ENCODE measurements around the gene KLHL34.

The KLHL34 gene

DNA sequence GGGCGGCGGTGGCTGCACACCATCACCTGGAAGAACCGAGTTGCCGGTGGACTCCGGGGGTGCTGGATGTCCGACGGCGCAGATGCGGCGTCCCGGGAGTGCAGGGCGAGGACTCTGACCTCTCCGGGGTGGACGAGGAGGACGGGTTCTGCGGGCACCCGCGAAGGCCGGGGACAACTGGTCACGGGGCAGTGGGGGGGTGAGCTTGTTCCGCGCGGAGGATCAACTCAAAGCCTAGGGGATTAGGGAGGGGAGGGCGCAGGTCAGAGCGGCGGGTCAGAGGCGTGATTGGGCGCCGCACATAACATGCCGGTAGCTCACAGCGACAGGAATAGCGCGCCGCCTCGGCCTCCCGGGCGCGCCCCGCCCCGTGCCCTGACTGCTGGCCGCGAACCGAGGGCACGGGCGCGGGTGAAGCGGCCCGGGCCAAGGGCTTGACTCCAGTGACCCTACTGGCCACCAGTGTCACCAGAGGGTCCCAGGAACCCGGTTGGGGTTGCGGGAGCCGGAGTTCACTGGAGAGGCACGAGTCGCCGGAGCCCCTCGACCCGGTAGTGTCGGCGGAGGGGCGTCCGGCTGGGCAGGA, at the start of gene KLHL34:
Gene KLHL34, minus strand, starts transcription at position 179 of the 586 bp plus-strand sequence. CDS start 542 bp downstream, outside the sequence.
- no peak for DNase-seq (ENCODE audit: low read depth in 4 of 4, low spot score in 1 of 4)

- DNase-seq (ENCODE audit: low read depth in 4 of 4, low spot score in 1 of 4) = no peak
These were observed 47.1 kb upstream of the KLHL34 start for GRCh38 chrX:21705225-21705624.

- no peak for DNase-seq (ENCODE audit: low read depth in 4 of 4, low spot score in 1 of 4)
These were observed 44.6 kb upstream of the KLHL34 start for GRCh38 chrX:21702725-21703124.

DNA sequence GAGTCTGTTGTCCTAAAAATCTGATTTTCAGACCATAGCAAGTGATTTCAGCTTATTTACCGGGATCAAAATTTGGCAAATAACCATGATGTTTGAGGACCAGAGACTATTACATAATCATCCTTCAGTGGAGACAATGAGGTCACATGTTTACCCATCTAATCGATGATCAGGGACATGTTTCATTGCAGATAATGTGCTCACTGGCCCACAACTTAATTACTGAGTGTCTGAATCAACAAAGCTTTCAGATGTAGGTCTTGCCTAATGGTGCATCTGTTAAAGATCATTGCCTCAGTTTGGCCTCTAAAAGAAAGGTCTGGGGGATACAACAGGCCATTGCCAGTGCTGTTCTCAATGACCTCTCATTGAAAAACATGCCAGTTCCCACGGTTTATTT, 42.8 kb upstream of the KLHL34 start:
- no peak for DNase-seq (ENCODE audit: low read depth in 4 of 4, low spot score in 1 of 4)

GRCh38 chrX:21700275-21700674, 42.1 kb upstream of the KLHL34 start:
- no peak for DNase-seq (ENCODE audit: low read depth in 4 of 4, low spot score in 1 of 4)

DNA sequence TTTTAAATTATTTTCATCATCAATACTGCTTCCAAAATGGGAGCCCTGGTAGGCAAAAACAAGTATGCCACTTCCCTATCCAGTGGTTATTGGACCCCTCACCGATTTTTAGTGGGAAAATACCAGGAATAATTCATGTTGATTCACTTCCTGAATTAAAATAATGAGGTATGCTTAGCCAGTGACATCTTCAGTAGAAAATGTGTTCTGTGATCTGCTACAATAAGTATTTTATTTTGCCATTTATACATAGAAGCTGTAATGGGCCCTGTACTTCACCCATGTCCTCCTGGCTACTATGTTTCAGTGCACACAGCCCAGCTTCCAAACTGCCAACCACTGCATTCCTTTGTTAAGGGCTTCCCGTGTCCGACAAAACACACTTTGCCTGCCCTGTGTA, 41.0 kb upstream of the KLHL34 start:
- no peak for DNase-seq (ENCODE audit: low read depth in 4 of 4, low spot score in 1 of 4)

DNA sequence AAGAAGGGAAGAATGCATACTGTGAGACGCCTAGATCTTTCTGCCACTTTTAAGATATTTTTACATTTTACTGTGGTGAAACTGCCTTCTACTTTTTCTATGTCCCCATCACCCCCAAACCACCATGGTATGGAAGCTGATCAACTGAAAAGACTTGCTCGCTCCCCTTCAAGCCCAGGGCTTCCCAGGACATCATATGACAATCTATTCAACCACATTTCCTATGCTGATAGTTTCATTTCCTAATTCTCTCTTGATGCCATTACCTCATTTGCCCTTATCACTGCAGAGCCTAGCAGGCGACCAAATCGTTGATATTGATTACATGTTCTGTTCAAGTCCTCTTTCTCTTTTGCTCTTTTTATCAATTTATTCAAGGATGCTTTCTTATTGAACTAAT, 40.1 kb upstream of the KLHL34 start:
- no peak for DNase-seq (ENCODE audit: low read depth in 4 of 4, low spot score in 1 of 4)

DNA sequence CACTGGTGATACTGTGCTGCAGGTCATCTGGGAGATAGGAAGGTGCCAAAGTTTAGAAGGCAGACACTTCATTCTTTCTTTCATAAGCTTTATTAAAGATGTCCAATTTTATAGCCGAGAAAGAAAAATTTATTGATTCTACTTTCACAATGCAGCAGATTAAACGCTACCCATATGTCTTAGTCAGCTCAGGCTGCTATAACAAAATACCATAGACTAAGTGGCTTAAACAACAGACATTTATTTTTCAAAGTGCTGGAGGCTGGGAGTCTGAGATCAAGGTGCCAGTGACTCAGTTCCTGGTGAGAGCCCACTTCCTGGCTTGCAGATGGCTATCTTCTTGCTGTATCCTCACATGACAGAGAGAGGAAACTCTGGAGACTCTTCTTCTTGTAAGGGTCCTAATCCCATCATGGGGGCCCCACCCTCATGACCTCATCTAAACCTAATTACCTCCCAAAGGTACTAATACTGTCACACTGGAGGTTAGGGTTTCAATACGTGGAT, 33.4 kb upstream of the KLHL34 start:
- no peak for DNase-seq (ENCODE audit: low read depth in 4 of 4, low spot score in 1 of 4)

DNA sequence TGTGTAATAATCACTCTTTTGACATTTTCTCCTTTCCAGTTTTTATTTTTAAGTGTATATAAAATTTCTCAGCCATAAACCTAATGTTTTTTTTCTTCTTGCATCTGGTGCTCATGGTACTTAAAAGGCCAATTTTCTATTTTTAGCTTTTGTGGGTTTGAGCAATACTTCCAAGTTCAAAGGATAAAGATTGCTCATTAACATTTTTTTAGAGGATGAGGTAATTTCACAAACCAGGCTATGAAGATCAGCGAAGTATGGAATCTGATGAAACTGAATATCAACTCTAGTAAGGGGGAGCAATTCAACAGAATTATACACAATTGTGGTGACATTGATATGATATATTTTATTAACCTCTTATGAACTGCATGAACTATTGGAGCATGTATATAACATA, 25.8 kb upstream of the KLHL34 start:
- no peak for DNase-seq (ENCODE audit: low read depth in 4 of 4, low spot score in 1 of 4)

DNA sequence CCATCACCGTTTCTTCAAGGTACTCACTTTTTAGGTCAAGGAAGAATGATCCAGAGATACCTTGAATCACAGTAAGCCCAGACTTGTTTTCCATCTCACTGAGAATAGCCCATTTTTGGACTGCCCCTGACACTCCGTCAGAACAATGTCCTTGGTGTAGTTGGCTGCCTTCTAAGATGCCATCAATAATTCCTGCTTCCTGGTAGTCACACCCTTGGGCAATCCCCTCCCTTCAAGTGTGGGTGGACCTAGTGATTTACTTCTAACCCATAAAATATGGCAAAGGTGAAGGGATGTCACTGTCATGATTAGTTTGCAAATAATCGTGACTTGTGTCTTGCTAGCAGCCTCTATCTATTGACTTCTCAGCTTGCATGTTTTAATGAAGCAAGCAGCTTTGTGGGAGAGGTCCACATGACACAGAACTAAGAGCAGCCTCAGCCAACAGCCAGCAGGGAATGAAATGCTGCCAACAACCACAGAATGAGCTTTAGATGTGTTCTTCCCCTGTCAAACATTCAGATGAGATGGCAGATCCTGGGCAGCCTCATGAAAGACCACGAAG, 20.0 kb upstream of the KLHL34 start:
- no peak for DNase-seq (ENCODE audit: low read depth in 4 of 4, low spot score in 1 of 4)

DNA sequence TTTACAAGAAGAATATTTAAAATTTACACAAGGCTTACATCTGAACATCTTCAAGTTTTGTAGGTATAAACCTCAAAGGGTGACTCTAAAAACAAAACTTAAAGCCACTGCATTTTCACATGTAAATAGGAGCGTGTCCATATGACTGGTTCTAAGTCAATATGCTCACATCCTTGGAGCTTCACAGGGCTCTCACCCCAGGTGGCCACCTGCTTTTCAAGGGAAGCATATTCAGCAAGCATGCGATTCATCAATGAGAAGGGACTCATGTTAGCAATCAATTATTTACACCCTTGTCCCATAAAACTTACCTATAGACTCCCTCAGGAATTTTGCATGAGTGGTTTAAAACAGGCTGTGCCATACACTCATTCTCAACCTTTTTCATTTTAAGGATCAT, 17.8 kb upstream of the KLHL34 start:
- no peak for DNase-seq (ENCODE audit: low read depth in 4 of 4, low spot score in 1 of 4)

DNA sequence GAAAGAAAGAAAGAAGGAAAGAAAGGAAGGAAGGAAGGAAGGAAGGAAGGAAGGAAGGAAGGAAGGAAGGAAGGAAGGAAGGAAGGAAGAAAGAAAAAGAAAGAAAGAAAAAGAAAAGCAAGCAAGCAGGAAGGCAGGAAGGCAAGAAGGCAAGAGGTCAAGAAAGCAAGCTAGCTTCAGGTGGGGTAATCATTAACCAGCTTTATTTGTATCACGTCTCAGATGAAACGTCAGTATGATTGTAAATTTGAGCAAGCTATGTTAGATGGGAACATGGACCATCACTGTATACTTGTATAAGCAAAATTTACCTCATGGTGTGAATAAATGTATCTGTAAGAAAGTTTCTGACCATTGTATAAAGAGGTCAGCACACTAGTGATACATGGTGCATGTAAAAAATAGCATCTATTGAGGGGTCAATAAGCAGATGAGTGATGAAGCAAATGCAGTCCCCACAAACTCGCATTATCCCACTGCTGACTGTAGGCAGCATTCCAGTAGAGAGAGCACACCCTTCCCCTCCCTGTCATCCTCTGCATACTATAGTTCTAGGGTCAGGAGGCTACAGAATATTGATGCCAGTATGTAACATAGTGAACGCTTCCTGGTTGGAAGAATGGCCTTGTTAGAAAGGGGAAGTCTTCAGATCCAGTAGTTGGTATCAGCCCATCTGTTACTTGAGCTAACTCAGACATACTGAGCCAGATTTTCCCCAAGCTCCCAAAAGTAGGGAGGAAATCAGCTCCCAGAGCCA, 16.5 kb upstream of the KLHL34 start:
- no peak for DNase-seq (ENCODE audit: low read depth in 4 of 4, low spot score in 1 of 4)

GRCh38 chrX:21666679-21667078, 8.5 kb upstream of the KLHL34 start:
- no peak for DNase-seq (ENCODE audit: low read depth in 4 of 4, low spot score in 1 of 4)

- no peak for DNase-seq (ENCODE audit: low read depth in 4 of 4, low spot score in 1 of 4)
These were observed 8.1 kb upstream of the KLHL34 start for GRCh38 chrX:21666252-21666651.

DNA sequence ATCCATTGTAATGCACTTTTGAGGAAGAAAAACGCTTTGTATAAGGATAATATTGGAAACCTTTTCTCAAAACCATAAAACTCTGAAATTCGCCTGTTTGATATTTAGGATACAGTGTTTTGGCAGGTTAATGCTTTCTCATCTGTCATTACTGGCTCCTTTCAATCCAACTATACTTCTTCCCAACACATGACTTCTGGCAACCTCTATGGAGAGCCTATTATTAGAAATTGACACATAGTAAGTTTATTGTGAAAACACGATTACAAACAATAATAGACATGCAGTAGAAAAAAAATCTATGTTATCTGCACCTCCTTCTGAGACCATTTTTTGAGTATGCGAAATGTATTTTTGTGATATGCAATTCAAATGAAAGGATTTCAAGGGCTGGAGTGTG, 4.6 kb upstream of the KLHL34 start:
- no peak for DNase-seq (ENCODE audit: low read depth in 4 of 4, low spot score in 1 of 4)

- no peak for DNase-seq (ENCODE audit: low read depth in 4 of 4, low spot score in 1 of 4)
These were observed 3.2 kb upstream of the KLHL34 start for GRCh38 chrX:21661316-21661715.

- DNase-seq (ENCODE audit: low read depth in 4 of 4, low spot score in 1 of 4) = no peak
These were observed 2.0 kb upstream of the KLHL34 start for GRCh38 chrX:21660156-21660555.

- DNase-seq (ENCODE audit: low read depth in 4 of 4, low spot score in 1 of 4) = no peak
These were observed 1.2 kb upstream of the KLHL34 start for GRCh38 chrX:21659320-21659719.

DNA sequence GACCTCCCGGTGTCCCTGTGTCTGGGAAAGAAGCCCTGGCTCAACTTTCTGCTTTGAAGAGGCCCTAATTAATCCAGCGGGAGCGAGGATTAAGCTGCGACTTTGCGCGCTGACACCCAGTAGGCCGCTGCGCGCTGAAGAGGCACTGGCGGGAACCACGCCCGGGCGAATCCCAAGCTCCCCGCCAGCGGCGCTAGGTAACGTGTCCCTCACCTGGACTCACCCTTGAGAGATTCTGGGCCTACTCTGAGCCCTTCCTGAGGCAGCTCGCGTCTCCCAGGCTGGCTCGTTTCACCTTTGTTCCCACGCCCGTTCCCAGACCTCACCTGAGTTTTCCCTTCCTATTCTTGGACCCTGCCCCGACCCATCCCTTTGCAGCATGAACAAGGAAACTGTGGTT, 616 bp upstream of the KLHL34 start:
- no peak for DNase-seq (ENCODE audit: low read depth in 4 of 4, low spot score in 1 of 4)

DNA sequence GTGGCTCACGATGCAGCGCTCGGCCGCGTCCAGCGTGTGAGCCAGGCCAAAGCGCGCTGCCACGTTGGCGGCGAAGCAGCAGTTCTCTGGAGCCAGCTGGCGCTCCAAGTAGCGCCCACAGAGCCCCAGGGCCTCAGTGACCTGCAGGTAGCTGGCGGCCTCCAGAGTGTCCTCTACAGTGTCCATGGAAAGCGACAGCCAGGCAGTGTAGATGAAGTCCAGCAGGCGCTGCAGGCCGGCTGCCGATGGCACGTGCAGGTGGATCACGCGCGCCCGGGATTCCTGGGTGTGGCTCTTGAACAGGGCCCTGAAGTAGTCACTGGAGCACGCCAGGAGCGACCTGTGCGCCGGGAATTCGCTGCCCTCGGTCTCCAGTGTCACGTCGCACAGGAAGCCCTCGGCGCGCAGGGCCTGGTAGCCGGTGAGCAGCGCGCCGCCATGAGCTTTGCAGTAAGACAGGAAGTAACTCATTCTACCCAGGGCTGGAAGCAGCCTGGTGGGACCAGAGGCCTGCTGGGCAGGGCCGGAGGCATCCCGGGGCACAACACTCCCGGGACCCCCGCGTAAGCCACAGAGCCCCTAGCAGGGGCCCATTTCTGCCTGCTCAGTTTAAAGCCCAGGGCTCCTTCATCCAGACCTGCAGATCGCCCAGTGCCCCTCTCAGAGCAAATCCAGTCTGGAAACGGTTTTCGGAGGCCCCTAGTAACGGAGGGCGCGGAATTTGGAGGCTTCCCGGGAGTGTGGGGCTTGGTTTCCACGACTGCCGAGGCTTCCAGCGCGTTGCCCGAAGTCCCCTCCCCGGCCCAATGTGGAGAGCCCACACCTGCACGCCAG, 595 bp downstream of the KLHL34 start:
- DNase-seq (ENCODE audit: low read depth in 4 of 4, low spot score in 1 of 4) = no peak

GRCh38 chrX:21656587-21657317, 1.4 kb downstream of the KLHL34 start:
- DNase-seq (ENCODE audit: low read depth in 4 of 4, low spot score in 1 of 4) = no peak

Data from stimulated activated CD4-positive, alpha-beta T cell treated with anti-CD3 and anti-CD28 coated beads, Interleukin-1b, Interleukin-23, amount 100 ng/mL, for 24 hours (primary cell).